Activated CD8-positive, alpha-beta memory T cell treated with anti-CD3 and anti-CD28 coated beads for 36 hours (primary cell): Measurements from ENCODE around the gene RALGAPA2. TPM values are rescaled to one million over a fixed set of nuclear protein-coding genes. Genes with fewer than 3 reads are reported as not detected.
"Not testable (repeated sequence)": the region's sequence is repeated elsewhere in the genome, so short reads cannot be mapped to it uniquely, and the experiment has no call there.

Experiments used
- CTCF ChIA-PET: fragments of 350-600 bp; sonication (Branson Sonifier 250); formaldehyde crosslinking; loops from one replicate; lab custom pipeline; 2021; ENCODE audit warnings: antibody characterized with exemption; lab: Charles Lee
- POLR2A ChIA-PET: fragments of 350-600 bp; sonication (Branson Sonifier 250); formaldehyde crosslinking; loops from one replicate; lab custom pipeline; 2021; ENCODE audit warnings: antibody characterized with exemption; lab: Charles Lee
- total RNA-seq, 2 experiments: library from RNA; stranded (reverse); gene quantifications; one replicate each; pipeline ENCODE4 v1.2.3, GENCODE V29; 2021

Gene RALGAPA2
- total RNA-seq, 2 experiments from 2014 or later = 13.8 to 15.1 TPM

- CTCF ChIA-PET = no interaction called here
- POLR2A ChIA-PET = no interaction called here
Measured at GRCh38 chr20:20555838-20556237, 156.6 kb downstream of the RALGAPA2 start.

DNA sequence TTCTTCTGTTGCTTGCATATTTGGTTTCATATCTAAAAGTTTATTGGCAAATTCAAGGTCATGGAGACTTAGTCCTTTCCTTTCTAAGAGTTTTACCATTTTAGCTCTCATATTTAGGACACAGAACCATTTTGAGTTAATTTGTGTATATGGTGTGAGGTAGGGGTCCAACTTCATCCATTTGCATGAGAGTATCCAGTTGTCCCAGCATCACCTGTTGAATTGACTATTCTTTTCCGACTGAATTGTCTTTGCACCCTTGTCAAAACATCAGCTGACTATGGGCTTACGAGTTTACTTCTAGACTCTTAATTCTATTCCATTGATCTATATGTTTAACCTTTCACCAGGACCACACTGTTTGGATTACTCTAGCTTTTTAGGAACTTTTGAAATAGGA, 157.5 kb downstream of the RALGAPA2 start:
- ChIA-PET POLR2A (no interaction called here), CTCF (no interaction called here)

- ChIA-PET POLR2A (no interaction called here), CTCF (interaction anchor here (0.6 kb wide), 1 partner anchor 31 kb away, joined by 3 read pairs; no protein-coding TSS in a partner anchor)
Measured at GRCh38 chr20:20553541-20553940, 158.9 kb downstream of the RALGAPA2 start.

DNA sequence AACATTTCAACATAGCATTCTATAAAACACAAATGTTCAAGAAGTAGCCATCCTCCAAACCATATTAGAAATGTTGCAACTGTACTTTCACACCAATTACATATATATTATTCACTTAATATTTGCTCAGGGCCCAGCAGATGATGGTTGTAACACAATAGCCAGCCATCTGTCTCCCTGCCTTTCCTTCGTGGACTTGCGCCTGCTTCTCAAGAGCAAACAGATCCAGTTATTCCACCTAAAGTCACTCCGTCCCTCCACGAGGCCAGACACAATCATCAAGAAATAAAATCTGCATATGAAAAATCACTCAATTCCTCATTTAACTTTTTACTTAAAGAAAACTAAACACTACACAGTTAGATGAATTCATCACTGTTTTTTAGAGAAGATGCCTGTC, 160.4 kb downstream of the RALGAPA2 start:
- ChIA-PET POLR2A (no interaction called here), CTCF (no interaction called here)

GRCh38 chr20:20551409-20551808, 161.0 kb downstream of the RALGAPA2 start:
- ChIA-PET CTCF (no interaction called here), POLR2A (no interaction called here)

DNA sequence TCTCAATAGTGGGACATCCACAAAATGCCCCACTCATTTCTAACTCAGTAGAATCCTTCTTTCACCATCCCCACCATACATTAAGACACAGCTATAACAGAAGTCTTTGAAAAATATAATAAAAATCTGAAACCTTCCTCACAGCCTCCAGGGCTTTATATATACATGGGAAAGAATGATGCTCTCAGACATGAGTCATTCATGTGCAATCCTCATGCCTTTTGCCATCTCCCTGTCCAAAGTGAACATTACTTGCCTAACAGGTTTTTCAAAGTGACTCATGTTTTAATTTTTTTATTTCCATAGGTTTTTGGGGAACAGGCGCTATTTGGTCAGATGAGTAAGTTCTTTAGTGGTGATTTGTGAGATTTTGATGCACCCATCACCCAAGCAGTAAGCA, 162.7 kb downstream of the RALGAPA2 start:
- ChIA-PET CTCF (interaction anchor here (1.2 kb wide), 1 partner anchor 31 kb away, joined by 3 read pairs; no protein-coding TSS in a partner anchor), POLR2A (no interaction called here)

DNA sequence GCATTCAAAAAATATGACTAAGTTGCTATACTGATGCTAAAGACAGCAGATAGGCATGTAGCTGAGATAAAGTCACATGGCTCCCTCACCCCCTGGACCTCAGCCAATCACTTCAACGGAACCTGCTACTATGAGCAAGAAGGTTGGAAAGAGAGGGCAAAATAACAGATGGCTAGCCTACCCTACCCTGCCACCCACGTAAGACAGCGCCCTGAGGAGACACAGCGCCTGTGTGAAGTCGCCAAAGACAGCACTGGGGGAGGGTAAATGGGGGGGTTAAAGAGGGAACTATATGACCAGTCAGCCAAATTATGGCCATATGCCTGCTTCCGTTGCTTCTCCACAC, 163.2 kb downstream of the RALGAPA2 start:
- ChIA-PET CTCF (no interaction called here), POLR2A (no interaction called here)

DNA sequence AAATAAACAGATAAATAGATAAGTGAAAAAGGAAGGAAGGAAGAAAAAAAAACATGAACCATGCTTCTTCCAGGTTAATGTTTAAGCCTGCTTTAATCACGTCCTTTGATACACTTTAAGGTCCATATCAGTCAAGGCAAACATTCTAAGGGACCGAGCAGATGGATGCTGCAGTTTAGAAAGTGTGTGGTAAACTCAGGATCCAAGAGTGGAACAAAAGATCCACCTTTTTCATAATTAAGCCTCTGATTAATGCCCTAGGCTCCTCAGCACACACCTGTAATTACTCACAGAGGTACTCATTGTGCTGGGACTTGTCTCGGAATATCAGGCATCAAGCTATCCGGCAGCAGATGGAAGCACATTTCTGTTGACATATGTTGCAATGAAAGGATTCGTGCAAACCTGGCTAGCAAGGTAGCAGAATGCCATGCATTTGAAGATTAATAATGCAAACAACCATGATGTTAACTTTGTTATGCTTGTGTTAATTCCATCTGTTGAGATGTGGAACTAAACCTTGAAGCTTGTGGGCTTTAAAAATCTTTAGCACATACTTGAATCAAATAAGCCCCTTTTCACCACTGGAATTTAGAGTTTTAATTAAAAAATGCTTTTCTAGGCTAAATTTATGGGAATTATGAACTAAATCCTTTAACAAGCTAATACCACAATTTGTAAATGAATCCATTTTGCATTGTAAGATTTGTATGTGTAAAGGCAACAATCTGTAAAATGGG, 163.7 kb downstream of the RALGAPA2 start:
- POLR2A ChIA-PET = no interaction called here
- CTCF ChIA-PET = no interaction called here

GRCh38 chr20:20547876-20548266, 164.6 kb downstream of the RALGAPA2 start:
- ChIA-PET POLR2A (no interaction called here), CTCF (no interaction called here)

- POLR2A ChIA-PET = no interaction called here
- CTCF ChIA-PET = no interaction called here
Measured at GRCh38 chr20:20547221-20547875, 165.1 kb downstream of the RALGAPA2 start.

DNA sequence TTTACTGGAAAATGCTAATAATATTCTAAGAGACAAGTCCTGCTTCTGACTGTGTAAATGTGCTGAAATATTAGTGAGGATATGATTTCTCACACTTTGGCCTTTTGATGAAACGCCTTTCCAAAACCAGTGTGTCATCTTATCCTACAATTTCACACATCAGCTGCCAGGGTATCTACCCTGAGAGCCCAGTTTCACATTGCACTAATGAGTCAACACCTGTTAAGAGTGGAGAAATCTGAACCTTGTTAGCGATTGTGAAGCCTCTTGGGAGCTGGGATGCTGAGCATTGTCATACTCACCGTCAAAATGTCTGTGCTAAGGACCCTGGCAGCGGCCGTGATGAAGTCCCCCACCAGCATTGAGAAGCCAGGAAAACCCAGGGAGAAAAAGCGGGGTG, 166.0 kb downstream of the RALGAPA2 start:
- CTCF ChIA-PET = interaction anchor here (0.6 kb wide), 1 partner anchor 61 kb away, joined by 5 read pairs; no protein-coding TSS in a partner anchor
- POLR2A ChIA-PET = no interaction called here

GRCh38 chr20:20543348-20543747, 169.1 kb downstream of the RALGAPA2 start:
- POLR2A ChIA-PET, CTCF ChIA-PET: not testable (repeated sequence)

DNA sequence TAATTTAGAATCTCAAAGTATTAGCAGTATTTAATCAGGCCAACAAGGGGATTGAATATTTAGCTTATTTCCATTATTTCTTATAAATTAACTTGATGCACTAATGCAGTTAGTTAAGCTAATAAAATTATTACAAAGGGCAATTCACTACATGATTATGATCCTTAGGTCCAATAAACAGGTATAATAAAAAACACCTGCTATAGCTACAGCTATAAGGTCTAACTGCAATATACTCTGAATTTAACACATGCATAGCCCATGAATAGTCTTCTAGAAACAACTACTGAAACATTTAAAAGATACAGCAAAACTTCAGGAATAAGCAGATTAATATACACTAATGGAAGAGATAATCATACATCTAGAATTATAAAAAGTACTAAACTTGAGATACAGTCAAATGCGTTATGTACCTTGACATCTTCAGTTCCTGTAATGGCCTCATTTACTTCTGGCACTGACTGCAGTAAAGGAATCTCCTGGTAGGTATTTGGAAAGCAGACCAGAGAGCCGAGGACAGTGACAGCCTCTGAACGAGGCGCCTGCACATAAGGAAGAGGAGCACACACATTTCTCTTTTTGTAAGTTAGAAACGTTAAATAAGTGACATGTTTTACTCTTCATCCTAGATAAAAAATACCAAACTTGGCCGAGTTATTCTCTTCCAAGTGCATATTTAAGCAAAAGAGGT, 176.1 kb downstream of the RALGAPA2 start:
- ChIA-PET POLR2A (no interaction called here), CTCF (no interaction called here)

GRCh38 chr20:20535051-20535450, 177.4 kb downstream of the RALGAPA2 start:
- POLR2A ChIA-PET = no interaction called here

DNA sequence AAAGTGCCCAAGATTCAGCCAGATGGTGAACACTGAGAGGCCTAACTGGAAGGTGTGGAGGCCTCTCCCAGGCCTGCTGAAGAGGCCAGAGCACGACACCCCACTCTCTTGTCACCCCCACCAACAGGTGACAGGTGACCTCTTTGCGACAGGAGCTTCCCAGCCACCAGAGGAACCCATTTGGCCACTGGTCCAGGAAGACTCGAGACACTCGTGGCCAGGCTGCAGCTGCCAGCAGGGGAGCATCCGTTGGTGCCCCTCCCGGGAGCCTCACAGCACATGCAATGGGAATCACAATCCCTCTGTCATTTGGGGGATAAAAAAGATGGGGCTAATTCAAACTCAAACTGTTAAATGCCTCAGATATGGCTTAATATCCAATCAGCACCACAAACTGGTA, 181.2 kb downstream of the RALGAPA2 start:
- ChIA-PET CTCF (no interaction called here), POLR2A (no interaction called here)

More at GRCh38 chr20:20535051-20535450, 177.4 kb downstream of the RALGAPA2 start:
- CTCF ChIA-PET = no interaction called here

DNA sequence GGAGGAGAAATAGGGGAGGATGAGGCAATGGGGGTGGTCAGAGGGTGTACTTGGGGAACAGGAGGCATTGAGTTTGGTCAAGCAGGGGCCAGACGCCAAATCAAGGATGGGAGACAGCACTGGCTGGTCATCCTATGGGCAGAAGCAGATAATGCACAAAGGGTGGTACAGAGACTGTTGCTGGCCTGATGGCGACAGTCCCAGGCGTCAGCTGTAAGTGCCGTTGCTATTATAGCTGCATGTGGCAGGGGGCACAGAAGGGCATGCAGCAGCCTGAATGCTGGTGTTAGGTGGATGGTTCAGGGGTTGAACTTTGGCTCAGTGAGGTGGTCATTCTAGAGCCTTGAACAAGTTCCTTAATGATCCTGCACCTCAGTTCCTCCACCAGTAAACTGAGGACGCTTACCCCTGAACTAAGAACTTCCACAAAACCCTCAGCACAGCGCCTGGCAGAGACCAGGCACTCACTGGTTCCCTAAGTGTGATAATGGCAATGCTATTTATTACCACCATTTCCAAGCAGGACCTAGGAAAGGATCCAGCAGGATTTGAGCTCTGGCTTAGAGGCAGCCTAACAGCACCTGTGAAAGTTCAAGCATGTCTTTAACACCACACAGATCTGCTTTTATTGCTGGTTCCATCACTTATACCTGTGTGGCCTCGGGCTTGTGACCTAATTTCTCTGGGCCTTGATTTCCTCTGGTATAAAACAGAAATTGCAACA, 181.9 kb downstream of the RALGAPA2 start:
- CTCF ChIA-PET = no interaction called here

GRCh38 chr20:20529597-20529996, 182.8 kb downstream of the RALGAPA2 start:
- ChIA-PET POLR2A (no interaction called here), CTCF (no interaction called here)

More for the DNA sequence above, 181.9 kb downstream of the RALGAPA2 start:
- POLR2A ChIA-PET = no interaction called here

- ChIA-PET POLR2A (no interaction called here), CTCF (no interaction called here)
Measured at GRCh38 chr20:20528861-20529260, 183.6 kb downstream of the RALGAPA2 start.

DNA sequence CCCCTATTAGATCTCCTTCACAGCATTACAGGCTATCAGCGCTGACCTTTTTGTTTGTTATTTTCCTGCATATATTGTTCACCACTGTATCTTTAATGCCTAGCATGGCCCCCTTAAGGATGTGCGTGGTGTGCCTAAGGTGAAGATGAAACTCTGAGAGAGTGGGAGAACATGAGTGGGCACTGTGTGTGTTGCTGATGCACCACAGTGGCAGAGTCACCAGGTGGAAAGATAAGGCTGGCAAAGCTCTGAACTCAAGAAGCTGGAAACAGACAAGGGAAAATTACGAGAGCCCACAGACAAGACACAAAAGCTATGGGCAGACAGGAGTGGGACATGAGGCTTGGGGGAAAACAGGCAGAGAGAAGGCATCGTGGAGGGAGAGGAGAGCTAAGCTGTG, 184.8 kb downstream of the RALGAPA2 start:
- ChIA-PET POLR2A (no interaction called here), CTCF (no interaction called here)

DNA sequence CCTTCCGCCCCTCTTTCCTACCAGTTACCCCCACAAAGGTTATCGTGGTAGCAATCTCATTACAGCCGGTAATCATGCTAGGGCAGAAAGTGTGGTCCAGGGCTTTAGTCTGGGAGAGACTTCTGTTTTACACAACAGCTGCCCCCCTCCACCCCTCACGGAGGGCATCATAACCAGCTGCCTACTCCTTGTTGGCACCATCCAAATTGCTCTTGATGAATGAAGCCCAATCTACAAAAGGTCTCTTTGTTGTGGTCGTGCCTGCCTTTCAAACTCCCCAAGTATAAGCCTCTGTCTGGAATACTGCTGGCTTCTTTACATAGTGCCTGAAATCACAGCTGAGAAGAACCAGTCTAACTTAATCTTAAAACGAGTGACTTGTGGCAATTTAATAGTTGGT, 186.7 kb downstream of the RALGAPA2 start:
- ChIA-PET POLR2A (no interaction called here), CTCF (no interaction called here)
